Activated effector memory CD4-positive, alpha-beta T cell treated with anti-CD3 and anti-CD28 coated beads, Interleukin-2, amount 50 U/mL, for 16 hours (primary cell): Measurements from ENCODE around the gene ZDHHC18.
"Not testable (repeated sequence)": the region's sequence is repeated elsewhere in the genome, so short reads cannot be mapped to it uniquely, and the experiment has no call there.

ENCODE experiments used
- DNase-seq: peaks from one replicate; pipeline ENCODE4 v3.0.0-alpha.2; 2020

Gene ZDHHC18

DNA sequence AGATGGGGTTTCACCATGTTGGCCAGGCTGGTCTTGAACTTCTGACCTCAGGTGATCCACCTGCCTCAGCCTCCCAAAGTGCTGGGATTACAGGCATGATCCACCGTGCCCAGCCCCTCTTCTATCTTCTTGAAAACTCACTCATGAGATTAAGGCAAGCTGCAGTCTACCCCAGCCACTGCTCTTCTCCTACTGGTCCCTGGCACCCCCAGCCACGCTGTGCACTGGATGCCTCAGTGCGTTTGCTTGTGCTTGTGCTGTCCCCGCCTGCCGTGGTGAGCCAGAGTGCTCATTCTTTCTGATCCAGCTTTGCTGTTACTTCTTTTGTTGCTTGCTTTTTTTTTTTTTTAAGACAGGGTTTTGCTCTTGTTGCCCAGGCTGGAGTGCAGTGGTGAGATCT is 11.2 kb downstream of the ZDHHC18 start:
- not testable (repeated sequence) for DNase-seq

DNA sequence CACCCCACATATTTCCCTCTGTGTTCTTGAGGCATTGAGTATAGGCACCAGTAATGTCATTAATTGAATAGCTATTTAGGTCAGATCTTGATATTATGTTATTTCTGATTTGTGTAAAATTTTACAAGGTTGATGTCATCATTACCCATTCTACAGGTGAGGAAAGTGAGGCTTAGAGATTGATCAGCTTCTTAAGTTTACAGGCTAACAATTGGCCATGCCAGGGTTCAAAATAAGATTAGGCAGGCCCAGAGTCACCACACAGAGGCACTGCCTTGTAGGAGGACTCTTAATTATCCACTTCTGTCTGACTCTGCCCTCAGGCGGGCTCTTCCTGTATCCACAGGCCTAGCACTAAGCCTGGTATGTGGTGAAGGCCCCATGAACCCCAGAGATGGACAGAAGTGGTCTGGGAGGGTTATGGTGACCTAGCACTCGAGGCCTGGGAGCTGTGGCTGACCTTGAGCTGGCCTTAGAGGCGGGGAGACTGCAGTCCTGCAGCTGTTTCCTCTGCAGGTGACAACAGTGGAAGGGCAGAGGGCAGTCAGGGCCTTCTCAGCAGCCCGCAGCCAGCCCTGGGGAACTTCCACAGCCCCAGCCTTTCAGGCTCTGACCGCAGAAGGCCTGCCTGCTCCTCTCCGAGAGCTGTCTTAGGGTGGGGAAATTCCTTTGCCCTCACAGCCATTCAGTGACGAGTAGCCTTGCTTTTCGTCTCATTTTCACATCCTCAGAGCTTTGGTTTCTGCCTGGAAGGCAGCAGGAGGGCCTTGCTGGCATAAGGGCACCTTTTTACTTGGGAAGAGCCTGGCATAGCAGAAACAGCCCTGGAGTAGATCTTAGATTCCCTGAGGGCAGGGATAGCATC is 12.2 kb downstream of the ZDHHC18 start:
- peak; percentile 90 for DNase-seq

DNA sequence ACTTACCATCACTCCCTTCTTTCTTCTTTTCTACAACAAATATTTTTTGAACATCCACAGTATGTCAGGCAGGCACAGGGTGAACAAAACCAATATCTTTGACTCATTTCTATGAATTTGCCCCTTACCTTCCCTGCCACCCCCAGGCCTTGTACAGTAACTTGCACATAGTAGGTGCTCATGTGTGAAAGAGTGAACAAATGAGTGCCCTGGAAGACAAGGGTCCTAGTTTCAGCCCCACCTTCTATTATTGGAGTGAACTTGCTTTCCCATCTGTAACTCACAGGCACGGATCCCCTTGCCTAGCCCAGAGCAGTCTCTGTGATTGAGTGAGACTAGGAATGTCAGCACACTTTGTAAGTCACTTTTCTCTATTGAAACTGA is 12.8 kb downstream of the ZDHHC18 start:
- no peak for DNase-seq

DNA sequence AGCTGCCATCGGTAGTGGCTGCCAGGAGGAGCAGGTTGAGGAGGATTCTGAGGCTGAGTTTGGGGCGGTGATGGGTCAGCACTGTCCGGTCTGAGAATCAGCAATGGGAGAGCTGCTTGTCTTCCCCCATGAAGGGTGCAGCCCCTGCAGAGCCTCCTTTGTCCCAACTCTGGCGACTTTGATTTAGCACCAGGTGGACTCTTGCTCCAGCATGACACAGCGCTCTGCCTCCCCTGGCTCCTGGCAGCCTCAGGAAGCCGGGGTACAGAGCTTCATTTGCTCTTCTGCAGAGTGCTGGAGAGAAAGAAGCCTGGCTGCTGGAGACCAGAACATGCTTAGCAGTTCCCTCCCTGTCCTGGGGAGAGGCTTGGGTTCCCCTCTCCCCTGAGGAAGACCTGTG is 13.3 kb downstream of the ZDHHC18 start:
- no peak for DNase-seq

DNA sequence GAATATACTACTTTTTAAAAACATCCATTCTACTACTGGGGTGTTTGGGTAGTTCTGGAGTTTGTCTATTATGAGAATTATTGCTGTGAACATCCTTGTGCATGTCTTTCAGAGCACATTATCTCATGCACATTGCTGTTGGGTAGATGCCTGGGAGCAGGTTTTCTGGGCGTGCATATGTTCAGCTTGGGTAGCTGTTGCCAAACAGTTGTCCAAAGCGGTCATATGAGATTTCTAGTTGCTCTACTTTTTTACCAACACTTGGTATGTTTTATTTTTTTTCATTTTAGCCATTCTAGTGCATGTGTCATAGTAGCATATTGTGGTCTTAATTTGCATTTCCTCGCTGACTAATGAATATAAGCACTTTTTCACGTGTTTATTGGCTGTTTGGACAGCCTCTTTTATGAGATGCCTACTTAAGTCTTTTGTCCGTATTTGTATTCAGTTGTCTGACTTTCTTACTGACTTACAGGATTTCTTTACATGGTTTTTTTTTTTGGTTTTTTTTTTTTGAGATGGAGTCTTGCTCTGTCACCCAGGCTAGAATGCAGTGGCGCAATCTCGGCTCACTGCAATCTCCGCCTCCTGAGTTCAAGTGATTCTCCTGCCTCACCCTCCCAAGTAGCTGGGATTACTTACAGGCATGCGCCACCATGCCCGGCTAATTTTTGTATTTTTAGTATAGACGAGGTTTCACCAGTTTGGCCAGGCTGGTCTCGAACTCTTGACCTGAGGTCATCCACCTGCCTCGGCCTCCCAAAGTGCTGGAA is 18.1 kb downstream of the ZDHHC18 start:
- no peak for DNase-seq

DNA sequence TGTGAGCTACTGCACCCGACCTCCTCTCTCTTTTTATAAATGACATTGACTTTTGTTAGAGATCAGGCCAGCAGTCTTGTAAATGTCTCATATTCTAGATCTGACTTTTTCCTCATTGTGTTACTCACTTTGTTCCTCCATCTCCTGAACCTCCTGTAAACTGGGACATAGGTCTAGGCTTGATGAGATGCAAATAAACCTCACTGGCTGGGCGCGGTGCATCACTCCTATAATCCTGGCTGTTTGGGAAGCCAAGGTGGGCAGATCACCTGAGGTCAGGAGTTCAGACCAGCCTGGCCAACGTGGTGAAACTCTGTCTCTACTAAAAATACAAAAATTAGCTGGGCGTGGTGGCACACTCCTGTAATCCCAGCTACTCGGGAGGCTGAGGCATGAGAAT is 21.3 kb downstream of the ZDHHC18 start:
- DNase-seq = not testable (repeated sequence)

DNA sequence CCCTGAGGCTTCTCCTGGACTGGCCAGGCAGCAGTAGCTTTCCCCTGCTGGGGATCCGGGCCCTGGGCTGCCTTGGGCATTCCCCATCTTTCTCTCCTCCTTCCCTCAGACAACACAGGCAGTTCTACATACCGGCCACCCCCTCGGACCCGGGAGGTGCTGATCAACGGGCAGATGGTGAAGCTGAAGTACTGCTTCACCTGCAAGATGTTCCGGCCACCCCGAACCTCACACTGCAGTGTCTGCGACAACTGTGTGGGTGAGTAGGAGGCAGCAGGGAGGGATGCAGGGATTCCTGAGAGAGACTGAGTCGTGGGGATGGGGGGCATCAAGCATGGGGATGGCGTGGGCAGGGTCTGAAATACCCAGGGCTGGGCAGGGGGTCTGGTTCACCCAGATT is 22.0 kb downstream of the ZDHHC18 start:
- no peak for DNase-seq

DNA sequence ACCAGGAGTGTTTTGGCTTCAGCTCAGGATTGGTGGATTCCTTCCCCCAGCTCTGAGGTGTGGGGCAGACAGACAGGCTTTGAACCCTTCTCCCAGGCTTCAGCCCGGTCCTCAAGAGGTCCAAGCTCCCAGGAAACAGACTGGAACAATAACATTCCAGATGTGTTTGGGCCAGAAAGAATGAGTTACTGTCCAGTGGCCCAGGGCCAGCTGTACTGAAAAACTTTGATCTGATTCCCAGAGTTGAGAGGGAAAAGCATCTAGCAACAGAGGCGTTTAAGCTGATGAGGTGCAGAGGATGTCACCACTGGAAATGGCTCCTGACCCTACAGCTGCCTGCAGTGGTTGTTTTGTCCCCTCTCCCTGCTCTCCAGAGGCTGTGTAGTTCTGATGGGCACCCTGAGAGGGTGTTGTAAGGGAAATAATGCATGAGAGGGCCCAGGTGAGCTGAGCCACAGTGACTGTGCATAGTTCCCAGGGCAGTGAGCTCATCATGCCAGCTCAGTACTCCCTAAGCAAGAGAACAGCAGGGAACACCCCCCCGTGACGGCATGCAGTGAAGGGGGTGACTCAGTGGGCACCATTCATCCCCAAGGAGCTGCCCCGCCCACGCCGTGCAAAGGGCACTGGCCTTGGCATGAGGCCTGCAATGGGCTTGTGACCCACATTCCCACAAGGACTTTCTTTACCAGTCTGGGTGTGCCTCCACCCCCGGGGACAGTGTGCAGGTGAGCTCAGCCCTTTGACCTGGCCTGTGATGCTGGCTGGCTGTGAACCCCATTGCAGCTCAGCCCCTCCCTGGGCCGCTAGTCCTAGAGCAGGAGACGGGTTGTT is 22.7 kb downstream of the ZDHHC18 start:
- no peak for DNase-seq

DNA sequence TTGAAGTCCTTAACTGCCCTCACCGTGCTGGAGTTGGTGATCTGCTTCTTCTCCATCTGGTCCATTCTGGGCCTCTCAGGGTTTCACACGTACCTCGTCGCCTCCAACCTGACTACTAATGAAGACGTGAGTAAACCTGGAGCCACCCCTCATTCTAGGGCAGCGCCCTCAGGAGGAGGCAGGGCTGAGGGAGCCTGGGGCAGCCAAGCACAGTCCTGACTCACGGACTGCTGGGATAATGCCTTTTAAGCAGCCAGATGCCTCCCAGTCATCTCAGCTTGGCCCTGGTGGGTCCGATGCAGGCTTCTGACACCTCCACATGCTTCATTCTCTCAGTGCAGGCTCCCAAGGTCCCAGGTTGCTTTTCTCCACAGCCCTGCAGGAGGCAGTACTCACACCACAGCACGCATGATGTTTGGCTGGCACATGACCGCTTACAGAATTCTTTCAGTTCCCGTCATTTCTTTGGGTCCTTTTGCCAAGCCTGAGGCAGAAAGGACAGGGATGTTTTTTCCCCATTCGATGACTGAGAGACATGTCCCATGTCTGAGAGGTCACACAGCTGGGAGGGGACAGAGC is 24.7 kb downstream of the ZDHHC18 start:
- DNase-seq = no peak

DNA sequence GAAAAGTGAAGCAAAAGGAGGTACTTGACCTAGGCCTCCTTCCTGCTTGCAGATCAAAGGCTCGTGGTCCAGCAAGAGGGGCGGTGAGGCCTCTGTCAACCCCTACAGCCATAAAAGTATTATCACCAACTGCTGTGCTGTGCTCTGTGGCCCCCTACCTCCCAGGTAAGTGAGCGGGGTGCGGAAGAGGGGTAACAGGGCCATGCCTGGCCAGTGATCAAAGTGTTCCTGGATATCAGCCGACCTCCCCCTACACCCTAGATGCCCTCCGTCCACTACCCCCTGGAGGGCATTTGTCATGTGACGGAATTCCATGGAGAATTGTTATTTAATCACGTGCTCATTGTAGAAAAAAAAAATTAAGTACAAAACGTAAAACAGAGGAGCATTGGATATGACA is 26.2 kb downstream of the ZDHHC18 start:
- DNase-seq = no peak

DNA sequence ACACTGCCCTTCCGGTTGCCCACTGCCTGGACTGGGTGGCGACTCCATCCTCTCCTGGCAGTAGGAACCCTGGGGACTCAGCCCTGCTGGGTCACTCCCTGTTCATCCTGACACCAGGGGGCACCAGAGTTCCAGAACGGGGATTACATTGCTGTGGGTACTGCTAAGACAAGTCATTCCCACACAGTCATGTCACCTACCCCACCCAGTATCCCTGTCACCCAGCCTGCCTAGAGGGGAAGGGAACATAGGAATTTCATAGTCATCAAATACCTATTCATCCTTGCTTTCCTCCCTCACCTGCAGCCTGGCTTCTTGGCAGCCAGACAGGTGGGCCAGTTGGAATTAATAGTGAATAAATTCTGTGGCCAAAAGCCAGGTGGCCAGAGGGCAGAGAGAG is 26.7 kb downstream of the ZDHHC18 start:
- peak; percentile 92 for DNase-seq

DNA sequence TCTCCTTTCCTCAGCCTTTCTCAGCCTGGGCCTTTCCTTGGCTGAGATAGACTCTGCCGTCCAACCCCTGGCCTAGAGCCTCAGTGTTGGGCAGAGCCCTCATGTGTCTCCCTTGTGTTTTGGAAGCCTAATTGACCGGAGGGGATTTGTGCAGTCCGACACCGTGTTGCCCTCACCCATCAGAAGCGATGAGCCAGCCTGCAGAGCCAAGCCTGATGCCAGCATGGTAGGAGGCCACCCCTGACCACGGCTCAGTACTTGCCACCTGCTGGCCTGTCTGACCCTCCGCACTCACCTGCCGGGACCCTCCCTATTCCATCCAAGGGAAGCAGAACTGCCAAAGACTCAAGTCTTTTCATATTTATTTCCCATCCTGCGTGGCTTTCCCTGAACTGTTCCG is 27.1 kb downstream of the ZDHHC18 start:
- DNase-seq = no peak

DNA sequence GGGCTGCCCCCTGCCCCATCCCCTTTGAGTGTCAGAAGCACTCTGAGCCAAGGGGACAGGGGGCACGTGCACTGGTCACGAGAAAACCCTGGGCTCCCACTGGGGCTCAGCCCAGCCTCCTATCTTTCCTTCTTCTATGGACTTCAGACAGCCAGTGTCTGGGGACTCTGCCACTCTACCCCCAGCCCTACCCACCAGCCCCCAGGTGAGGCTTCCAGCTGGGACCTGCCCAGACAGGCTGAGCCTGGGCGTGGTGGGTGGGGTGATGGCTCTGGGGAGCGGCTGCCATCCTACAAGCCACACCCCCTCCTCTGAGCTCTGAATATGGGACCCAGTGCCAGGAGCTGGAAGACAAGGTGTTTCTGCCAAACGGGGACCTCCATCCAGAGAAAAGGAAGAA is 28.4 kb downstream of the ZDHHC18 start:
- no peak for DNase-seq

DNA sequence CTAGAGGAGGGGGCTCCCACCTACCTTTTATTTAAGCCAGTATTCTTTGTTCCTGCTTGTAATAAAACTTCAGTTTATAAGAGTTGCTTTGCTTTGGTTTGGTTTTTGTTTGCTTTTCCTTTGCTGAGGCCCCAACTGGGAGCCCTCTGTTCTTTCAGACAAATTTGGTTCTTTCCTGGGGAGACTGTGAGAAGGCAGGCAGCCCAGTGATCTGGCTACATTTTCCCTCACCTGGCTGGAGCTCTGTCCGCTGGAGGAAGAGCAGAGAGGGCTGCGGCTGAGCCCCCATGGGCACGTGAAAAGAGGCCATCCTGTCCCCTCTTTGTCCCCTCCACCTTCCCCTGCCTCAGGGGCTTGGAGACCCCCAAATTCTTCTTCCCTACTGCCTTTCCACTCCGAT is 29.1 kb downstream of the ZDHHC18 start:
- DNase-seq = no peak

DNA sequence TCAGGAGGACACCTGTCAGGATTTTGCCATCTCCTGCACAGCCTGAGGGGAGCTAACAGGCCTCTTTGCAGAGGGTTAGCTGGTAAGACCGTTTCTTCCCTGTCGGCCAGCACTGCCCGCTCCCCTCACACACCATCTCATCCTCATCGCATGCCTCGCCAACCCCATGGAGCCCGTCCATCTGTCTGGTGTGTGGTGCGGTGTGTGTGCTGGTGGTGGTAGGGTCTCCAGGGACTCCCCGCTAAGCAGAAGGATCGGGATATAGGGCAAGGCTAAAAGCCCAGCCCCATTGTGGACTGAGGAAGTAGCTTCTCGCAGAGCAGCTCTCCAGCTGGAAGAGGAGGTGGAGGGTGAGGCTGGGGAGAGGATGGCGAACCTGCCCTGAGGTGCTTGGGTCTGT is 29.7 kb downstream of the ZDHHC18 start:
- no peak for DNase-seq

DNA sequence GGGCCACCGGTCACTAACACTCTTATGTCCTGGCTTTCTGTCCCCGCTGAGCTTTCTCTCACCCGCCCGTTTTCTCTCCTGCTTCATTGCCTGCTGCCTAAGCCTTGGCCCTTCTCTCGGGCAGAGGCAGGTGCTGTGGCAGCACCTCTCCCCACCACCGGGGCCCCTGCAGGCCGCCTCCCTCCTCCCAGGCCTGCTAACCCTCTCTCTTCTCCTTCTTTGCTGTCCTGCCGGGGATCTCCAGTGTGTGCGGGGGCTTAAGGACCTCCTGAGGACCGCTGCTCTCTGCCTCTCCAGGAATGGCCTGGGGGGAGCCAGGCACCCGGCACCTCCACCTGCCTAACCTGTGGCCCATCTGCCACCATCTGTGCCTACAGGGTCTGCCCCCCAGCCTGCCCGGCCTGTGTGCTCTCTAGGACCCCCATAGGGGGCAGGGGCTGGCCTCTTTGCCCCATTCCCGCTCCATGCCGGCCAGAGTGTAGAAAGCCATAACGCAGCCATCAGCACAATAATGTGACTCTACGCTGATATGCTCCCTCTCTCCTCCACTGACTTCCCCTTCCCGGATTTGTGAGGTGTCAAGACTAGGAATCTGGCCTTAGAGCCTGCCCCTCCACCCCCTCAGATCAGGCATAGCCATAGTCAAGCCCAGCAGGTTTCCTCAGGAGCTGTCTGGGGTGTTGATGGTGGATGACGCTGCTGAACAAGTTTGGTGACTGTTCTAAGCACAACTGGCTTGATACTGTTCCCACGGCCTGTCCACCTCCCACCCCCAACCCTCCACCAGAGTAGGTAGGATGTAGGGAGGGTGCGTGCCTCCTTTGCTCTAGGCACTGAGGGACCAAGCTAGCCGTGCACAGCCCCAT is 30.3 kb downstream of the ZDHHC18 start:
- DNase-seq = no peak

DNA sequence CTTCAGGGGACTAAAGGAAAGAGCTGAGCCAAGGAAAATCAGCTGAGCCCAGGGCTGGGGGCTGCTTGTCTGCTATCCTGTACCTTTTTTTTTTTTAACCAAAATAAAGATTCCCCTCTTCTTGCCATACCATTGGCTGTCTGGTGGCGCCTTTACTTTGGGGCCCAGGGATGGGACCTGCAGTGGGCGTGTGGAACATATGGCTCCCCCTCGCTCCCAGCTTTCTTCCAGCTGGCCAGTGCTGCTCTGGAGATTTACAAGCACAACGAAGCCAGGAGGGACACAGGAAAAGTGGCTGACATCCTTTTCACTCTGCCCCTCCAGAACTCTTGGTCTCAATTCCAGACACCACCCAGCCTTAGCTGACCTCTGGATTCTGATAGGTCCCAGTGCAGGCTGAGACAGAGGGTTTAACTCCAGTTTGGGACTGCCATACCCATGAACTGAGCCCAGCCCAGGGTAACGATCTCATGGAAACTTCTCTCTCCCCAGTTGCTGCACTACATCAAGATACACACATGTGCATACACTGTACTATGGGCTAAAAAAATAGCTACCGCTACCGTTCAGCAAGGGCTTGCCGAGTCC is 31.1 kb downstream of the ZDHHC18 start:
- no peak for DNase-seq

DNA sequence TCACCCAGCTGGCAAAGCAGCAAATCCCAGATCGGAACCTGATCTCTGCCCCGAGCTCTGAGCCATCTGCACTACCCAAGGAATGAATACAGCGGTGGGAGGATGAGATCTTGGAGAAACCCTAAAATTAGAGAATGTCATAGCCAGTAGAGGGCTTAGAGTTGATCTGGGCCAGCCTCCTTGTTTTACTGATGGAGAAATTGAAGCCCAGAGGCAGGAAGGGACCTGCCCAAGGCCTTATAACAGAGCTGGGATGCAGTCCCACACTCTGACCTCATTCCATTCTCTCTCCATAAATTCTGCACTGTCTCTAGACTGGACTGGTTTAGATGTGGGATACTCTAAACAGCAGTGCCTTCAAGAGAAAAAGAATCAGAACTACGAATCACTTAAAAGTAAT is 31.7 kb downstream of the ZDHHC18 start:
- no peak for DNase-seq

DNA sequence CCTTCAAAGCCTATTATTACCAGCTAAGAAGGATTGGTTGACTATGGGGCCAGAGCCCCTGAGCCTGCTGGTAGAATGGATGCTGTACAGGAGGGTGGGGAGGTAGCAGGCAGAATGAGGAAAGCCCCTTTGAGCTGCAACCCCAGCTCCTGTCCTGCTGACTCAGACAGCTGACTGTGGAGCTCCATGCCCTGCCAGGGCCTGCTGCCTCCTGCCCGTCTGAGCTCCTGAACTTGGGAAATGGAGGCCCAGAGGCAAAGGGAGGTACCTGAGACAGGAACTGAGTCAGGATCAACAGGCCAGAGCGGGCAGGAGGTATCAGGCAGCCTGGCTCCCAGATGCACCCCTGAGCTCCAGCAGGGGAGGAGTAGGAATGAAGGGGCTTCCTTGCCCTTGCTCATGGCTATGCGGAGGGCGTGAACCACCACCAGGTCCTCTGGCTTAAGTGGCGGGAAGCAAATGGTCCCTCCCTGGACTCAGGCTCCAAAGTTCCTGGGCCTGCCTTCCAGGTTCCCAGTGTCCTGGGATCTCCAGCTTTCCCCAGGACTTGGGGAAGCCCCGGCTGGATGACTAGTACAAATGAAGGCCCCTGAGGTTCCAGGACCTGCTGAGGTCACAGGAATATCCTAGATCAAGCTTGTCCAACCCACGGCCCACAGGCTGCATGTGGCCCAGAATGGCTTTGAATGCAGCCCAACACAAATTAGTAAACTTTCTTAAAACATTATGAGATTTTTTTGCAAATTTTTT is 32.6 kb downstream of the ZDHHC18 start:
- DNase-seq = no peak

DNA sequence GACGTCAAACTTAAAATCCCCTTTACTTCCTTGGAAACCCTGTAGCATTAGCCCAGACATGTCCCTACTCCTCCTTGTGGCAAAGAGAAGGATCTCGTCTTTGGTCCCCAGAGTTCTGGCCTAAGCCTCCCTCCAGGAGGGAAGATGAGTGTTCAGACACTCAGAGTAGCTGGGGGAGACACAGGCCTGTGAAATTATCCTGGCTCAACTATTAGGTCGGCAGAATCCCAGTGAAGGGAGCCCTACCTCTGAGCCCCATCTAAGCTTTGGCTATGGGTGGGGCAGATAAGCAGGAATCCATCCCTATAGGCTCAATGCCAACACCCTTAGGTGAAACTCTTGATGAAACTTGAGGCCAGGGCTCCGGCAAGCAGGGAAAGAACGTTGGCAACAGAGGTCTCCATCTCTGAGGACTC is 34.8 kb downstream of the ZDHHC18 start:
- DNase-seq = no peak

DNA sequence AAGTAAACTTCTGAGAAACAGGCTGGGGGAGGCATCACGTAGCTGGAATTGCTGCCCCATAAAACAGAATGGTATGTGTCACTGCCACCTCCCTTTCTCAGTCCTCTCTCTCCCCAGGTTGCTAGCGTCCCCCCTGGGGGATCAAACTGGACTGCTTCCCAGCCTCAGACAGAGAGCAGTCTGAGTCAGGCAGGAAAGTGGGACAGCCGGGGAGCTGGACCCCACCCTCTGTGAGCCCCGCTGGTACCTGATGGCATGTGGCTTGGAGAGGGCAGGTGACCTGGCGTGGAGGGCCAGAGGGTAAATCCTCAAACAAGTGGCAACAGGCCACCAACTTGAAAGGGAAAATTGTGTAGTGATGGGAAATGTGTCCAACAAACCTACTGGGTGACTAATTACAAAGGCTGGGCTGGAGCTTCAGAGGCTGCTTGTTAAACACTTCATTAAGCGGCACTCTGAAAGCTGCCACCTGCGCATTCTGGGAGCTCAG is 35.4 kb downstream of the ZDHHC18 start:
- no peak for DNase-seq
